ENCODE results near the gene DDX3X. TPM values are rescaled to one million over a fixed set of nuclear protein-coding genes. Genes with fewer than 3 reads are reported as not detected.

Gene DDX3X
- total and polyA plus RNA-seq, 2 of the 13 experiments (the other 11 are each of a cell fraction or from before 2014, with no cell fraction given) = 53.5 to 239 TPM

DNA sequence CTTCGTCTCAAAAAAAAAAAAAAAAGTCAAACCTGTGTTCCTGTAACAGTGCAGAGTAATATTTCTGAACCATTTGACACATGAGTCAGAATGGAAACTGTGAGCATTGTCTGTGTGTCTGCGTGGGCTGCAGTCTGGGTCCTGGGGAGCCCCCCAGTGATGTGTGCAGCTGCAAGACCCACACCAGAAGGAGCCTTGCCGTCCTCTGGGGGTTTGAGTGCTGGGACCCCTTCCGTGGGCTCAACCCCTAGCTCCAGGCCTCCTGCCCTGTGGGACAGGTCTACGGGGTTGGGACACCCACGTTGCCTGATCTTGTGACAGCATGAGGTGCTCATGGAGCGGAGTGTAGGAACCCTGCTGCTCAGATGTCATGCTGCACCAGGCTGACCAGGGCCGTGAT, 43.7 kb downstream of the DDX3X start:
- ATAC-seq (no peak), FAIRE-seq (no peak), DNase-seq (ENCODE audit: low spot score) (no peak)
- no TSS peak for BruUV-seq (replicated peaks)
- Histone ChIP-seq H3K4me2 (ENCODE audit: low read depth, low read length) (no peak overlapping the region), H3K79me2 (ENCODE audit: insufficient read depth, low read length) (no peaks in the 10 kb centered on the region), H3K9ac (ENCODE audit: insufficient read depth, low read depth, low read length) (no peak overlapping the region), H3K4me3 (replicated peaks in 1 of 3; ENCODE audit: insufficient read depth in 1 of 3, low read depth in 2 of 3, low read length in 3 of 3) (no peak overlapping the region), H3K27ac (ENCODE audit: extremely low read length, insufficient read depth, low read length) (no peak overlapping the region), H4K20me1 (ENCODE audit: insufficient read depth, low read length) (no peaks in the 10 kb centered on the region), H3K4me1 (ENCODE audit: insufficient read depth, low read length) (peaks cover 41% of the 10 kb centered on the region), H3K9me3 (ENCODE audit: low read length) (no peaks in the 10 kb centered on the region), H3K36me3 (replicated peaks in 1 of 2; ENCODE audit: control insufficient read depth in 1 of 2, insufficient read depth in 2 of 2, low read length in 2 of 2) (no peaks in the 10 kb centered on the region), H2AFZ (ENCODE audit: low read length) (no peak overlapping the region), H3K27me3 (ENCODE audit: control insufficient read depth in 1 of 2, insufficient read depth in 2 of 2, low read length in 2 of 2) (no peaks in the 10 kb centered on the region)
- in situ Hi-C loops (cut with HindIII; ENCODE audit: extremely low pct_ligation_motif_present, low pct_unique_long_range_greater_than_20kb) = no loop called here
- POLR2A ChIA-PET = no interaction called here
- WGBS (ENCODE audit: low lambda C conversion rate) = 81% methylated on average over 4 of the region's 8 CpGs
- intact Hi-C loops (cut with micrococcal nuclease; ENCODE audit: unreplicated experiment) = no loop called here
- CTCF ChIA-PET (ENCODE audit: low intra/inter-chr PET ratio, low total read pairs) = no interaction called here
- TF ChIP-seq ZNF678 (CRISPR knock-in tag; IDR thresholded peaks at IDR 0.05) (no peak), ZNF33A (CRISPR knock-in tag; IDR thresholded peaks at IDR 0.05; ENCODE audit: borderline replicate concordance) (no peak), SMAD9 (CRISPR knock-in tag; IDR thresholded peaks at IDR 0.05) (no peak), ZNF263 (CRISPR knock-in tag; IDR thresholded peaks at IDR 0.05) (no peak), SAFB2 (CRISPR knock-in tag; IDR thresholded peaks at IDR 0.05; ENCODE audit: borderline replicate concordance, low read depth) (no peak), TCF7 (IDR thresholded peaks at IDR 0.05; ENCODE audit: low read depth) (no peak), ZNF337 (CRISPR knock-in tag; IDR thresholded peaks at IDR 0.05; ENCODE audit: borderline replicate concordance, low read depth) (no peak), FOXA1 (IDR thresholded peaks at IDR 0.05) (no peak), FOXA1 (CRISPR knock-in tag; IDR thresholded peaks at IDR 0.05) (no peak), RCOR2 (CRISPR knock-in tag; IDR thresholded peaks at IDR 0.05) (no peak), BRF2 (CRISPR knock-in tag; IDR thresholded peaks at IDR 0.05) (no peak), ZNF136 (CRISPR knock-in tag; IDR thresholded peaks at IDR 0.05; ENCODE audit: low read depth) (no peak), RXRA (CRISPR knock-in tag; IDR thresholded peaks at IDR 0.05) (no peak), MXD3 (CRISPR knock-in tag; IDR thresholded peaks at IDR 0.05) (no peak), ZNF768 (CRISPR knock-in tag; IDR thresholded peaks at IDR 0.05) (no peak)
- TF ChIP-seq, protein P1, sequence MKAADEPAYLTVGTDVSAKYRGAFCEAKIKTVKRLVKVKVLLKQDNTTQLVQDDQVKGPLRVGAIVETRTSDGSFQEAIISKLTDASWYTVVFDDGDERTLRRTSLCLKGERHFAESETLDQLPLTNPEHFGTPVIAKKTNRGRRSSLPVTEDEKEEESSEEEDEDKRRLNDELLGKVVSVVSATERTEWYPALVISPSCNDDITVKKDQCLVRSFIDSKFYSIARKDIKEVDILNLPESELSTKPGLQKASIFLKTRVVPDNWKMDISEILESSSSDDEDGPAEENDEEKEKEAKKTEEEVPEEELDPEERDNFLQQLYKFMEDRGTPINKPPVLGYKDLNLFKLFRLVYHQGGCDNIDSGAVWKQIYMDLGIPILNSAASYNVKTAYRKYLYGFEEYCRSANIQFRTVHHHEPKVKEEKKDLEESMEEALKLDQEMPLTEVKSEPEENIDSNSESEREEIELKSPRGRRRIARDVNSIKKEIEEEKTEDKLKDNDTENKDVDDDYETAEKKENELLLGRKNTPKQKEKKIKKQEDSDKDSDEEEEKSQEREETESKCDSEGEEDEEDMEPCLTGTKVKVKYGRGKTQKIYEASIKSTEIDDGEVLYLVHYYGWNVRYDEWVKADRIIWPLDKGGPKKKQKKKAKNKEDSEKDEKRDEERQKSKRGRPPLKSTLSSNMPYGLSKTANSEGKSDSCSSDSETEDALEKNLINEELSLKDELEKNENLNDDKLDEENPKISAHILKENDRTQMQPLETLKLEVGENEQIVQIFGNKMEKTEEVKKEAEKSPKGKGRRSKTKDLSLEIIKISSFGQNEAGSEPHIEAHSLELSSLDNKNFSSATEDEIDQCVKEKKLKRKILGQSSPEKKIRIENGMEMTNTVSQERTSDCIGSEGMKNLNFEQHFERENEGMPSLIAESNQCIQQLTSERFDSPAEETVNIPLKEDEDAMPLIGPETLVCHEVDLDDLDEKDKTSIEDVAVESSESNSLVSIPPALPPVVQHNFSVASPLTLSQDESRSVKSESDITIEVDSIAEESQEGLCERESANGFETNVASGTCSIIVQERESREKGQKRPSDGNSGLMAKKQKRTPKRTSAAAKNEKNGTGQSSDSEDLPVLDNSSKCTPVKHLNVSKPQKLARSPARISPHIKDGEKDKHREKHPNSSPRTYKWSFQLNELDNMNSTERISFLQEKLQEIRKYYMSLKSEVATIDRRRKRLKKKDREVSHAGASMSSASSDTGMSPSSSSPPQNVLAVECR (CRISPR knock-in tag; IDR thresholded peaks at IDR 0.05; ENCODE audit: borderline replicate concordance) = no peak
- TF ChIP-seq, protein P2, sequence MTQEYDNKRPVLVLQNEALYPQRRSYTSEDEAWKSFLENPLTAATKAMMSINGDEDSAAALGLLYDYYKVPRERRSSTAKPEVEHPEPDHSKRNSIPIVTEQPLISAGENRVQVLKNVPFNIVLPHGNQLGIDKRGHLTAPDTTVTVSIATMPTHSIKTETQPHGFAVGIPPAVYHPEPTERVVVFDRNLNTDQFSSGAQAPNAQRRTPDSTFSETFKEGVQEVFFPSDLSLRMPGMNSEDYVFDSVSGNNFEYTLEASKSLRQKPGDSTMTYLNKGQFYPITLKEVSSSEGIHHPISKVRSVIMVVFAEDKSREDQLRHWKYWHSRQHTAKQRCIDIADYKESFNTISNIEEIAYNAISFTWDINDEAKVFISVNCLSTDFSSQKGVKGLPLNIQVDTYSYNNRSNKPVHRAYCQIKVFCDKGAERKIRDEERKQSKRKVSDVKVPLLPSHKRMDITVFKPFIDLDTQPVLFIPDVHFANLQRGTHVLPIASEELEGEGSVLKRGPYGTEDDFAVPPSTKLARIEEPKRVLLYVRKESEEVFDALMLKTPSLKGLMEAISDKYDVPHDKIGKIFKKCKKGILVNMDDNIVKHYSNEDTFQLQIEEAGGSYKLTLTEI (CRISPR knock-in tag; conservative IDR thresholded peaks at IDR 0.05) = no peak
- TF ChIP-seq, protein P3, sequence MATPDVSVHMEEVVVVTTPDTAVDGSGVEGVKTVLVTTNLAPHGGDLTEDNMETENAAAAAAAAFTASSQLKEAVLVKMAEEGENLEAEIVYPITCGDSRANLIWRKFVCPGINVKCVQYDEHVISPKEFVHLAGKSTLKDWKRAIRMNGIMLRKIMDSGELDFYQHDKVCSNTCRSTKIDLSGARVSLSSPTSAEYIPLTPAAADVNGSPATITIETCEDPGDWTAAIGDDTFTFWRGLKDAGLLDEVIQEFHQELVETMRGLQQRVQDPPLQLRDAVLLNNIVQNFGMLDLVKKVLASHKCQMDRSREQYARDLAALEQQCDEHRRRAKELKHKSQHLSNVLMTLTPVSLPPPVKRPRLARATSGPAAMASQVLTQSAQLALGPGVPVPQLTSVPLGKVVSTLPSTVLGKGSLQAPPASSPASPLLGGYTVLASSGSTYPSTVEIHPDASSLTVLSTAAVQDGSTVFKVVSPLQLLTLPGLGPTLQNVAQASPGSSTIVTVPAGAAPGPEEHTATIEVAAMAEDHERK (CRISPR knock-in tag; IDR thresholded peaks at IDR 0.05; ENCODE audit: low read depth) = no peak

Measured in HepG2 (cell line).